IMR-90 (cell line): ENCODE results near the gene PPP4C. TPM values are rescaled to one million over a fixed set of nuclear protein-coding genes. Genes with fewer than 3 reads are reported as not detected.
A peak's percentile ranks its signal among the peaks of the same experiment; 100 is the strongest.

Experiments used
- ATAC-seq: fragments of 200-7000 bp; cut with Tn5 transposase; 2 replicates; pipeline ENCODE4 v1.9.1; 2020; ENCODE audit warnings: low read depth, mild to moderate bottlenecking, moderate library complexity
- BruUV-seq: library from RNA; stranded (reverse); fragments of 400-500 nt; replicated peaks from 2 replicates; lab custom pipeline; 2021; lab: Mats Ljungman, UMichigan
- CTCF ChIA-PET: fragments of 300-600 bp; formaldehyde crosslinking; extraction: SDS; loops from one replicate; lab custom pipeline; 2021; ENCODE audit warnings: antibody characterized with exemption; lab: Yijun Ruan, JAX
- POLR2A ChIA-PET: fragments of 300-600 bp; sonication (Branson Sonifier 250); formaldehyde crosslinking; loops from one replicate; lab custom pipeline; 2022; ENCODE audit warnings: antibody characterized with exemption; ENCODE audit not compliant: unreplicated experiment; lab: Charles Lee
- DNase-seq: peaks from one replicate; pipeline ENCODE4 v3.0.0; 2013
- H2AFZ ChIP-seq: replicated peaks from 2 replicates; pipeline ENCODE3; 2013; ENCODE audit warnings: low read length, mild to moderate bottlenecking; ENCODE audit not compliant: poor library complexity
- H2AK5ac ChIP-seq: 2 replicates; pipeline ENCODE4 v1.6.1; 2013; ENCODE audit warnings: low read depth, low read length, inconsistent platforms
- H2AK9ac ChIP-seq: replicated peaks from 2 replicates; pipeline ENCODE3; 2013; ENCODE audit warnings: mild to moderate bottlenecking, low read depth, low read length, moderate library complexity; ENCODE audit not compliant: poor library complexity
- H2BK120ac ChIP-seq: 2 replicates; pipeline ENCODE4 v1.6.1; 2013; ENCODE audit warnings: low read depth, low read length, inconsistent platforms
- H2BK15ac ChIP-seq: 3 replicates; pipeline ENCODE4 v1.6.1; 2013; ENCODE audit warnings: low read depth, low read length, inconsistent platforms
- H2BK20ac ChIP-seq: 2 replicates; pipeline ENCODE4 v1.6.1; 2013; ENCODE audit warnings: low read depth, mild to moderate bottlenecking, inconsistent platforms, low read length, moderate library complexity
- H2BK5ac ChIP-seq: 2 replicates; pipeline ENCODE4 v1.6.1; 2013; ENCODE audit warnings: mild to moderate bottlenecking, low read depth, low read length, inconsistent platforms; ENCODE audit not compliant: poor library complexity, severe bottlenecking
- H3K14ac ChIP-seq: replicated peaks from 2 replicates; pipeline ENCODE4 v1.6.1; 2013; ENCODE audit warnings: low read depth, low read length, inconsistent platforms
- H3K18ac ChIP-seq: 2 replicates; pipeline ENCODE4 v1.6.1; 2013; ENCODE audit warnings: low read depth, low read length, control low read depth
- H3K23ac ChIP-seq: 2 replicates; pipeline ENCODE4 v1.6.1; 2013; ENCODE audit warnings: low read depth, low read length, inconsistent platforms
- H3K27ac ChIP-seq: 2 replicates; pipeline ENCODE4 v1.5.1; 2013; ENCODE audit warnings: mild to moderate bottlenecking, control low read depth, low read length; ENCODE audit not compliant: insufficient read depth
- H3K27me3 ChIP-seq: 2 replicates; pipeline ENCODE4 v1.6.1; 2013; ENCODE audit warnings: low read length; ENCODE audit not compliant: control insufficient read depth, insufficient read depth
- H3K36me3 ChIP-seq: 2 replicates; pipeline ENCODE4 v1.6.1; 2013; ENCODE audit warnings: low read length, mixed read lengths; ENCODE audit not compliant: control insufficient read depth, insufficient read depth
- H3K4ac ChIP-seq: 2 replicates; pipeline ENCODE4 v1.6.1; 2013; ENCODE audit warnings: low read depth, low read length, inconsistent platforms
- H3K4me1 ChIP-seq: 2 replicates; pipeline ENCODE4 v1.6.1; 2013; ENCODE audit warnings: low read length, mixed read lengths; ENCODE audit not compliant: control insufficient read depth, insufficient read depth
- H3K4me2 ChIP-seq: 2 replicates; pipeline ENCODE4 v1.6.1; 2013; ENCODE audit warnings: low read depth, mild to moderate bottlenecking, control low read depth, low read length, moderate library complexity
- H3K4me3 ChIP-seq: 2 replicates; pipeline ENCODE4 v1.5.1; 2013; ENCODE audit warnings: low read depth, mild to moderate bottlenecking, control low read depth, low read length, moderate library complexity; ENCODE audit not compliant: insufficient read depth
- H3K56ac ChIP-seq: 2 replicates; pipeline ENCODE4 v1.6.1; 2013; ENCODE audit warnings: low read length, inconsistent platforms; ENCODE audit not compliant: insufficient read depth; ENCODE audit errors: extremely low read depth
- H3K79me1 ChIP-seq, 2 experiments: 2 replicates each; pipeline ENCODE4 v1.6.1; 2013; ENCODE audit warnings: low read length in 2 of 2, inconsistent platforms in 1 of 2, low read depth in 1 of 2
- H3K9ac ChIP-seq: 2 replicates; pipeline ENCODE4 v1.6.1; 2013; ENCODE audit warnings: low read depth, low read length, control low read depth
- H3K9me1 ChIP-seq: 2 replicates; pipeline ENCODE4 v1.6.1; 2013; ENCODE audit warnings: low read length, inconsistent platforms; ENCODE audit not compliant: insufficient read depth
- H3K9me3 ChIP-seq: 2 replicates; pipeline ENCODE4 v1.6.1; 2013; ENCODE audit warnings: low read length; ENCODE audit not compliant: control insufficient read depth, insufficient read depth
- H4K20me1 ChIP-seq: 2 replicates; pipeline ENCODE4 v1.6.1; 2013; ENCODE audit warnings: low read length, inconsistent platforms; ENCODE audit not compliant: insufficient read depth
- H4K5ac ChIP-seq: 2 replicates; pipeline ENCODE4 v1.6.1; 2013; ENCODE audit warnings: mild to moderate bottlenecking, low read depth, low read length, control low read depth
- H4K8ac ChIP-seq, 2 experiments: 2 replicates each; pipeline ENCODE4 v1.6.1; 2013; ENCODE audit warnings: low read depth in 2 of 2, low read length in 2 of 2, control low read depth in 1 of 2, inconsistent platforms in 1 of 2
- H4K91ac ChIP-seq: 2 replicates; pipeline ENCODE4 v1.6.1; 2013; ENCODE audit warnings: low read depth, low read length, inconsistent platforms; ENCODE audit not compliant: insufficient read depth
- BHLHE40 ChIP-seq: fragments of 150-350 bp; IDR thresholded peaks from 2 replicates; pipeline ENCODE4 v1.6.1; 2016; ENCODE audit warnings: mild to moderate bottlenecking, low read depth, low read length
- CEBPB ChIP-seq: IDR thresholded peaks from 2 replicates; pipeline ENCODE4 v1.6.1; 2012; ENCODE audit warnings: low read depth, low read length, improper control_type of control experiment
- CHD1 ChIP-seq: IDR thresholded peaks from 2 replicates; pipeline ENCODE4 v1.6.1; 2012; ENCODE audit warnings: low read depth, low read length, improper control_type of control experiment
- FOS ChIP-seq: fragments of 150-350 bp; IDR thresholded peaks from 2 replicates; pipeline ENCODE4 v1.6.1; 2016; ENCODE audit warnings: low read depth, low read length
- MAZ ChIP-seq: IDR thresholded peaks from 2 replicates; pipeline ENCODE4 v1.6.1; 2012; ENCODE audit warnings: low read depth, mild to moderate bottlenecking, low read length, improper control_type of control experiment, moderate library complexity, borderline replicate concordance
- RAD21 ChIP-seq: IDR thresholded peaks from 2 replicates; pipeline ENCODE4 v1.6.1; 2012; ENCODE audit warnings: low read length, improper control_type of control experiment
- RCOR1 ChIP-seq: IDR thresholded peaks from 2 replicates; pipeline ENCODE4 v1.6.1; 2012; ENCODE audit warnings: mild to moderate bottlenecking, low read length, improper control_type of control experiment; ENCODE audit not compliant: insufficient replicate concordance
- RFX5 ChIP-seq: IDR thresholded peaks from 2 replicates; pipeline ENCODE4 v1.8.0; 2012; ENCODE audit warnings: low read depth, mild to moderate bottlenecking, low read length, moderate library complexity
- SMC3 ChIP-seq: fragments of 150-350 bp; IDR thresholded peaks from 2 replicates; pipeline ENCODE4 v1.6.1; 2016; ENCODE audit warnings: low read depth, mild to moderate bottlenecking, antibody characterized with exemption, low read length, moderate library complexity
- WGBS, 2 experiments: methylation state at CpG; one replicate each; pipeline versions ENCODE4 v1.1.5 to v1.1.7; 2013; ENCODE audit warnings: missing lambda C conversion rate in 2 of 2; ENCODE audit not compliant: insufficient read length in 1 of 2; ENCODE audit errors: extremely low coverage in 2 of 2; 5-methylcytosine and 5-hydroxymethylcytosine counted together
- dilution Hi-C: fragments of 300-500 bp; cut with HindIII; formaldehyde crosslinking; loops from one replicate; pipeline ENCODE4 v1.14.3; 2018; ENCODE audit warnings: low sequenced_read_pairs; ENCODE audit not compliant: unreplicated experiment
- in situ Hi-C: fragments of 300-500 bp; cut with MboI; formaldehyde crosslinking; loops from 3 replicates; pipeline ENCODE4 v1.14.3; 2019; ENCODE audit warnings: low sequenced_read_pairs, inconsistent platforms, mixed read lengths
- intact Hi-C: fragments of 100-400 bp; cut with micrococcal nuclease; formaldehyde crosslinking; loops from 2 replicates; pipeline ENCODE4 v1.10.0; 2022
- polyA plus RNA-seq, 3 experiments: library from polyadenylated mRNA; depleted of rRNA; stranded (reverse); fragments of >200 nt; gene quantifications; 2 replicates each; pipeline ENCODE4 v1.2.3, GENCODE V29; 2012; ENCODE audit warnings: low replicate concordance in 1 of 3
- total RNA-seq: library from RNA; depleted of rRNA; stranded (reverse); fragments of >200 nt; gene quantifications from 2 replicates; pipeline ENCODE4 v1.2.3, GENCODE V29; 2012
- TF ChIP-seq, protein P1 (sequence below): conservative IDR thresholded peaks from 2 replicates; pipeline ENCODE4 v1.5.1; 2012; ENCODE audit warnings: mild to moderate bottlenecking, low read depth, low read length, improper control_type of control experiment
- TF ChIP-seq, protein P2 (sequence below): fragments of 150-350 bp; IDR thresholded peaks from 2 replicates; pipeline ENCODE4 v1.6.1; 2016; ENCODE audit warnings: low read depth, mild to moderate bottlenecking, low read length, moderate library complexity, borderline replicate concordance

PPP4C gene
- total and polyA plus RNA-seq, 2 of the 4 experiments (the other 2 are of a cell fraction): 200 to 209 TPM

GRCh38 chr16:30120340-30121105, 44.7 kb downstream of the PPP4C start (continued):
- no peak for TF ChIP-seq MAZ

- peak overlapping the region; percentile 99 for H2AK9ac ChIP-seq
- H3K4me2 ChIP-seq: peak overlapping the region; percentile 94
- peaks cover 0 to 18% of the 10 kb centered on the region in 2 experiments; a peak in 2 of 4 replicates for H3K79me1 ChIP-seq
- H3K56ac ChIP-seq: no peak overlapping the region
- dilution Hi-C loops: no loop called here
- peak overlapping the region; percentile 98 for H3K4me3 ChIP-seq
- ChIA-PET POLR2A (no interaction called here), CTCF (interaction anchor here (1.4 kb wide), 1 partner anchor 9 kb away, joined by 4 read pairs; the partner anchor contains the start of gene GDPD3)
- H3K9me3 ChIP-seq: no peaks in the 10 kb centered on the region
- peak overlapping the region; percentile 12; the same call in 1 of the 2 replicates for H3K18ac ChIP-seq
- no TSS peak for BruUV-seq
- H3K9me1 ChIP-seq: peaks cover 5% of the 10 kb centered on the region; the same call in 1 of the 2 replicates
- H2BK120ac ChIP-seq: no peak overlapping the region
- H4K5ac ChIP-seq: peak overlapping the region; percentile 69
- peaks cover 12% of the 10 kb centered on the region for H3K4me1 ChIP-seq
- peak overlapping the region; percentile 93 for H2AFZ ChIP-seq
- 67% methylated on average over 14 of the region's 31 CpGs; no CpG with 5 or more reads in 1 of the 2 experiments for WGBS, 2 experiments
- no peak overlapping the region for H2BK20ac ChIP-seq
- peak overlapping the region; percentile 85 to 95; a peak in 3 of 4 replicates for H4K8ac ChIP-seq
- H3K27ac ChIP-seq: peak overlapping the region; percentile 50
- peak overlapping the region; percentile 77 for H3K4ac ChIP-seq
- H2AK5ac ChIP-seq: peak overlapping the region; percentile 79
- no peaks in the 10 kb centered on the region for H3K27me3 ChIP-seq
- ATAC-seq (no peak), DNase-seq (no peak)
- in situ Hi-C loops: no loop called here
- peak overlapping the region; percentile 68 for H3K14ac ChIP-seq
- H3K9ac ChIP-seq: peak overlapping the region; percentile 92
- H2BK15ac ChIP-seq: no peak overlapping the region
- peak overlapping the region; percentile 40; the same call in 1 of the 2 replicates for H3K23ac ChIP-seq
- H4K20me1 ChIP-seq: no peaks in the 10 kb centered on the region
- intact Hi-C loops: no loop called here
- peaks cover 26% of the 10 kb centered on the region for H3K36me3 ChIP-seq
- H4K91ac ChIP-seq: peak overlapping the region; percentile 80
- peak overlapping the region; percentile 31 for H2BK5ac ChIP-seq
- TF ChIP-seq RCOR1 (no peak), FOS (no peak), BHLHE40 (no peak), RAD21 (no peak), CHD1 (no peak), SMC3 (no peak), CEBPB (no peak), RFX5 (no peak)
- TF ChIP-seq, protein P1, sequence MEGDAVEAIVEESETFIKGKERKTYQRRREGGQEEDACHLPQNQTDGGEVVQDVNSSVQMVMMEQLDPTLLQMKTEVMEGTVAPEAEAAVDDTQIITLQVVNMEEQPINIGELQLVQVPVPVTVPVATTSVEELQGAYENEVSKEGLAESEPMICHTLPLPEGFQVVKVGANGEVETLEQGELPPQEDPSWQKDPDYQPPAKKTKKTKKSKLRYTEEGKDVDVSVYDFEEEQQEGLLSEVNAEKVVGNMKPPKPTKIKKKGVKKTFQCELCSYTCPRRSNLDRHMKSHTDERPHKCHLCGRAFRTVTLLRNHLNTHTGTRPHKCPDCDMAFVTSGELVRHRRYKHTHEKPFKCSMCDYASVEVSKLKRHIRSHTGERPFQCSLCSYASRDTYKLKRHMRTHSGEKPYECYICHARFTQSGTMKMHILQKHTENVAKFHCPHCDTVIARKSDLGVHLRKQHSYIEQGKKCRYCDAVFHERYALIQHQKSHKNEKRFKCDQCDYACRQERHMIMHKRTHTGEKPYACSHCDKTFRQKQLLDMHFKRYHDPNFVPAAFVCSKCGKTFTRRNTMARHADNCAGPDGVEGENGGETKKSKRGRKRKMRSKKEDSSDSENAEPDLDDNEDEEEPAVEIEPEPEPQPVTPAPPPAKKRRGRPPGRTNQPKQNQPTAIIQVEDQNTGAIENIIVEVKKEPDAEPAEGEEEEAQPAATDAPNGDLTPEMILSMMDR: no peak
- TF ChIP-seq, protein P2, sequence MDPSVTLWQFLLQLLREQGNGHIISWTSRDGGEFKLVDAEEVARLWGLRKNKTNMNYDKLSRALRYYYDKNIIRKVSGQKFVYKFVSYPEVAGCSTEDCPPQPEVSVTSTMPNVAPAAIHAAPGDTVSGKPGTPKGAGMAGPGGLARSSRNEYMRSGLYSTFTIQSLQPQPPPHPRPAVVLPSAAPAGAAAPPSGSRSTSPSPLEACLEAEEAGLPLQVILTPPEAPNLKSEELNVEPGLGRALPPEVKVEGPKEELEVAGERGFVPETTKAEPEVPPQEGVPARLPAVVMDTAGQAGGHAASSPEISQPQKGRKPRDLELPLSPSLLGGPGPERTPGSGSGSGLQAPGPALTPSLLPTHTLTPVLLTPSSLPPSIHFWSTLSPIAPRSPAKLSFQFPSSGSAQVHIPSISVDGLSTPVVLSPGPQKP: no peak
These were observed 46.2 kb downstream of the PPP4C start for GRCh38 chr16:30121741-30122571.
